ENCODE results near the gene UNC5C.

The UNC5C gene

DNA sequence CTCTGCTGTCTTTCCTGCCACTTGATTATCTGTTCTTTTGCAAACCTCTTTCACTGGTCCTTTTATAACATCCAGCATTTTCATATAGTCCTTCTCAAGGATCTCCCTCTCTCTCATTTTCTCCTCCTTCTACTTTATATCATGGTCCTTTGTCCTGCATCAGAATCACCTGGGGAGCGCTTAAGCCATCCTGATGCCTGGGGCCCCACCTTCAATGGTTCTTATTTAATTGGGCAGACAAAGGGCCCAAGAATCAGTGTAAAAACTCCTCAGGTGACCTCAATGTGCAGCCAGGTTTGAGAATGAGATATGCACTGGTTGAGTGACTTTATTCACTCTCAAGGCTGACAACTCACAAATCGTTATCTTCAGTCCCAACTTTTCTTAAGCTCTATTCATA, 283.9 kb downstream of the UNC5C start:
- in situ Hi-C loops (cut with HindIII; ENCODE audit: low pct_ligation_motif_present, low pct_unique_long_range_greater_than_20kb, low sequenced_read_pairs), result no loop called here

DNA sequence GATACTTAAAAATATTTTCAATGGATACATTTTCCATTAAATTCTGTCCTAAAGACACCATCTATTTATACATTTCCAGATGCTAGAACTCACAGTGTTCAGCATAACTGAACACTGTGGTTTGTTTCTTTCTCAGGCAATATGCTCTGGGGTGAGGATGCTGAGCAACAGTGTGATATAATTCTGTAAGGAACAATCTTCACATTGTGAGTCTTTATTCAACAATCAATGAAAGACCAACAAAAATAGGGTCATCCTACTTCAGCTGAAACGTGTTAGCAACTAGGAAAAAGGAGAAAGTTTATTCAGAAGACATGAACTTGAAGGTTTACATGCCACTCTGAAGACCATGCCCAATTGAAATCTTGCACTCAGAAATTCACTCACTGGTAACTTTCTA, 284.8 kb downstream of the UNC5C start:
- in situ Hi-C loops (cut with HindIII; ENCODE audit: low pct_ligation_motif_present, low pct_unique_long_range_greater_than_20kb, low sequenced_read_pairs), result no loop called here
- DNase-seq, result no peak

More for the DNA sequence above, 283.9 kb downstream of the UNC5C start:
- DNase-seq, result no peak

DNA sequence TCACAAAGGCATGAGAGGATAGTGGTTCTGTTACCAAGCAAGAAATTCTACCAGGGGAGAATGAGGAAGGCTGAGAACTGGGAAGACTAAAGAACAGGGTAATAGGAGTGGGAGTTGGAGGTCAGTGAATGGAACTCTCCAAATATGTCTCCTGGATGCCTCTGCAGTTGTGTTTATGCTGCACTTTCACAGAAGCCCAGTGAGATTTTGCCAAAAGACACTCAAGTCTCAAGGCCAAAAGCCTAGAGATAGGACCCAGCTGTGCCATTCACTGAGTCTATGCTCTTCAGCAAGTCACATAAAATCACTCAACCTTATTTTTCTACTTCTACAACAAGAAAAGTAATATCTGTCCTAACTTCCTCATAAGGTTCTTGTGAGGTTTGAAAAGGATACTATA, 285.4 kb downstream of the UNC5C start:
- in situ Hi-C loops (cut with HindIII; ENCODE audit: low pct_ligation_motif_present, low pct_unique_long_range_greater_than_20kb, low sequenced_read_pairs), result no loop called here
- no peak for DNase-seq

DNA sequence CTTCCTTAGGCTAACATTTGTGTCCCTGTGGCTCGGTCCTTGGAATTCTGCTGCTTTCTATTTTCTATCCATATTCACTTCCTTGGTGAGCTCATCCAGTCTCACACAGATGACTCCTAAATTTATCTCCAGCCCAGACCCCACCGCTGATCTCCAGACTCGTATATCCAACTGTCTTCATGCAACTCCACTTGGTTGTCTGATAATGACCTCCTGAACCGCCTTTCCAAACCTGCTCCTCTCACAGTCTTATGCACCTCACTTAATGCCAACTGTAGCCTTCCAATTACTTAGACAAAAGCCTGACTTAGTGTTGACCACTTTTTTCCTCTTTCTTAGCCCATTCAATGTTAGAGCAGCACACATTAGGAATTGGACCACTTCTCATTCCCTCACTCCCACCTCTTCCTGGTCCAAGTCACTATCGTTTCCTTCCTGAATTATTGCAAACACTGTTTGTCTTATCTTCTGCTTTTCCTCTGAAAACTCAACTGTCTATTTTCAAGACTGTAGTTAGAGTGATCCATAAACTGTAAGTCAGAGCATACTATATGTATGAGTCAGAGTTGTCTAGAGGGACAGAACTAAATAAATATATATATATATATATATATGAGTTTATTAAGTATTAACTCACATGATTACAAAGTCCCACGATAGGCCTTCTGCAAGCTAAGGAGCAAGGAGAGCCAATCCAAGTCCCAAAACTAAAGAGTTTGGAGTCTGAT, 292.5 kb downstream of the UNC5C start:
- DNase-seq, result no peak
- in situ Hi-C loops (cut with HindIII; ENCODE audit: low pct_ligation_motif_present, low pct_unique_long_range_greater_than_20kb, low sequenced_read_pairs), result no loop called here

DNA sequence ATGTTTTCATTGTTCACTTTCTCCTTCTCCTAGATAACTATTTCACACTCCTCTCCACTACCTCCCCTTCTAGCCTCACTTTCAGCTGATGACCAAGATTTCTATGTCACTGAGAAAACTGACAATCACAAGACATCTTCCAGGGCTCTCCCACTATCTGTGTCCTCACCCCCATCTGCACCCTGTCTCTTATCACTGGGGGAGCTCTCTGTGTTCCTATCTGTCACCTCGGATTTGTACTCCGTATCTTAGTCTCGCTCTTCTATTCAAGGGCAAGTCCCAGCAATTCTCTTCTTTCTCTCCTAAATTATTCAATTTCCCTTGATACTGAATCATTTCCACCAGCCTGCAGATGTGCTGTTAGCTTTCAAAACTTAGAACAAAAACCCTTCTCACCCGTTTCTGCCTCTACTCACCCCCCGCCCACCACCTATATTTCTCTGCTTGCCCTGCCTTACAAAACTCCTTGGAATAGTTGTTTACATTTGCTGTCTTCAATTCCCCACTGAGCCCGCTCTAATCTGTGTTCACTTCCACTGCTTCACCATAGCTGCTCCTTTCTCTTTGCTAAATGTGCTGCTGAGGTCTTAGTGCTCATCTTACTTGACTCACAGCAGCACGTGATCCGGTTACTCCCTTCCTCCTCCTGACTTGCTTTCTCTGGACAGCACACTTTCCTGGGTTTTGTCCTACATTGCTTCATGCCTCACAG, 293.2 kb downstream of the UNC5C start:
- in situ Hi-C loops (cut with HindIII; ENCODE audit: low pct_ligation_motif_present, low pct_unique_long_range_greater_than_20kb, low sequenced_read_pairs), result no loop called here
- no peak for DNase-seq

DNA sequence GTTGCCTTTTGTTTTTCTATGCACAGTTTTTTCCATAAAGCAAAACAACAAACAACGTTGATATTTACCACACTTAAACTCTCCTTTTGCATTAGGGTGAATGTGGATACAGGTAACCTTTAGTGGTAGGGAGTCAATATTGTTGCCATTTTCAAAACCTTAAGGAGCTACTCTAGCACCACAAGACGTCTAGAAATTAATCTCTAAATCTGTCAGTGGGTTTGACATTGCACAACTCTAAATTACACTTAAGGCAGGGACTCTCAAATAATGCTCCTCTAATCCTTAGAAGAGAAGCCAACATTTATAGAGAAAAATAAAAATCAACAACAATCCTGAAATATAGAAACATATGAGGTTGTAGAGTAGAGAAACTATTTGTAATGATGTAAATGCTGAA, 297.2 kb downstream of the UNC5C start:
- in situ Hi-C loops (cut with HindIII; ENCODE audit: low pct_ligation_motif_present, low pct_unique_long_range_greater_than_20kb, low sequenced_read_pairs), result no loop called here
- no peak for DNase-seq

DNA sequence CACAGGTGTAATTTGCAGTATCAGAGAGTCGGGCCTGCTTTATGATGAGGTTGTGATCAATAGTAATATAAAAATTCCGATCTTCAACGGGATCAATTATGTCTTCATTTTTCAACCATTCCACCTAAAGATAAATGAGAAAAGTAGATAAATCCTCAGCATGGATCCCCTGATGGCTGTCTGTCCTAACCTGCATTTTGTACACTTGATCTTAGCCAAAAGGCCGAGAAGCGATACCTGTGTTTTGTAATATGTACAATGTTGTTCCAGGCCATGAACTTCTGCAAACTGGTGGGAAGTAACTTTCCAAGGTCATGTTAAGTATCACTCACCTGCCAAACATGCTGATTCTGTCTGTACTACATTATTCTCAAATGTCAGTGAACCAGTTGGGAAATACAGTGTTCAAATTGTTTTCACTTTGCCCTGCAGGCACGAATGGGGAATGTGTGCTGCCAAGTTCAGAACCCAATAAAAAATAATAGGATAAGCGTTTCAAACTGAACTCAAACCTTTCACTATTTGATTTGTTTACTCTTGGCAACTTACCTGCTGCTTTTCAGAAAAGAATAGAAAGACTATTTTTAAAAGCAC, 298.1 kb downstream of the UNC5C start:
- DNase-seq, result no peak
- in situ Hi-C loops (cut with HindIII; ENCODE audit: low pct_ligation_motif_present, low pct_unique_long_range_greater_than_20kb, low sequenced_read_pairs), result no loop called here

DNA sequence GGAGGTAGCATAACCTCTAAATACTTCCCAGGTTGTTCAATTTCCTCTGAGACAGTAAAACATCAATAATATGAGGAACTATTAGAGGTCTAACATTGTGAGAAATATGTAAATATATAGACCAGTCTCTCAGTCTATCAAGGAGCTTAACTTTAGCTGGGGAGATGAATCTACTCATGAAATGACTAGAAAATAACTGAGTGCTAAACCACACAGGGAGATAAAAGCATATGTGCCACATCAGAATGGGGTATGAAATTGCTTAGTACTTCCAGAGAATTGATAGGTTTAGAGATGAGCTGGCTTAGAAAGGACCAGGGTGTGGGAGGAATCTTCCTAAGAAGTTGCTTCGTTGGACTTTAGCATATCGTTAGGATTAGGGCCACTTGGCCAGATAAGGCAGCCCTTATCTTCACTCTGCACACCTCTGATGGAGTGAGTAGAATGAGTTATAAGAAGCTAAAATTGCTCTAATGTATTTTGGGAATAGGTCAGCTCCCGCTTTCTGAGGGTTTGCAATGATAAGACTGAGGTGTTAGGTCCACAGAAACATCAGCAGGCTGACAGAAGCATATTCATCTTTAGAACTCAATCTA, 299.2 kb downstream of the UNC5C start:
- DNase-seq, result no peak
- in situ Hi-C loops (cut with HindIII; ENCODE audit: low pct_ligation_motif_present, low pct_unique_long_range_greater_than_20kb, low sequenced_read_pairs), result no loop called here

DNA sequence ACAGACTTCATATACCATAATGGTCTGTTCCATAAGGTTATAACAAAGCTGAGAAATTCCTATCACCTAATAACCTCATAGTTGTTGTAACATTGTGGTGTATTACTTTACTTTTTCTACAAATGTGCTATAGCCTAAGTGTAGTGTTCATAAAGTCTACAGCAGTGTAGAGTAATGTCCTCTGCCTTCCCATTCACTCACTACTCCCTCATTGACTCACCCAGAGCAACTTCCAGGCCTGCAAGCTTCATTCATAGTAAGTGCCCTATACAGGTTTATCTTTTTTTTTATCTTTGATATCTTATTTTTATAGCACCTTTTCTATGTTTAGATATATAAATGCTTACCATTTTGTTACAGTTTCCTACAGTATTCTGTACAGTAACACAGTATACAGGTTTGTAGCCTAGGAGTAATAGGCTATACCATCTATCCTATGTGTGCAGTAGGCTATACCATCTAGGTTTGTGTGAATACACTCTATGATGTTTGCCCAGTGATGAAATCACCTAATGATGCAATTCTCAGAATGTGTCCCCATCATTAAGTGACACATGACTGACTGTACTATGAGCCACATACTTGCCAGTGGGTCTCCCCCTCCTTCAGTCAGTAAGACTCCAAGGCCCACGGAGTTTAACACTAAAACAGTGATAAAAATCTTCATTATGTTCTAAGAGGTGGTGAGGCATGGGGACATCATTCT, 299.9 kb downstream of the UNC5C start:
- in situ Hi-C loops (cut with HindIII; ENCODE audit: low pct_ligation_motif_present, low pct_unique_long_range_greater_than_20kb, low sequenced_read_pairs), result no loop called here
- DNase-seq, result no peak

DNA sequence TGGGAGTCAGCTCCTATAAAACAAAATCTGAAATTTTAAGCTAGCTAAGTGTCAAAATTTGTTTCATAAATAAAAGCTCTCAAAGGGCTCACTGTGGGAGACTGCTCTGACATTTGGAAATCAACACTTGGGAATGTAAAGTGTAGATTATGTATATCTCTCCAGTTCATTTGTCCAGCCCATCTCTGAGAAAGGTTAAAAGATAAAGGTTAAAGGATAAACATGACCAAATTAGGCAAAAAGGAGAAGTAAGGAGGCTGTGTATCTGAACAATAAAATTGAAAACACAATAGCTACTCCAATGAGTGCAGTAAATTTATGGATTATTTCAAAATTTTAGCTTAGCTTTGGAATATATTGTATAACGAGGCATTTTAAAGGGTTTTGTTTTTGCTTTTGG, 304.9 kb downstream of the UNC5C start:
- in situ Hi-C loops (cut with HindIII; ENCODE audit: low pct_ligation_motif_present, low pct_unique_long_range_greater_than_20kb, low sequenced_read_pairs), result no loop called here

DNA sequence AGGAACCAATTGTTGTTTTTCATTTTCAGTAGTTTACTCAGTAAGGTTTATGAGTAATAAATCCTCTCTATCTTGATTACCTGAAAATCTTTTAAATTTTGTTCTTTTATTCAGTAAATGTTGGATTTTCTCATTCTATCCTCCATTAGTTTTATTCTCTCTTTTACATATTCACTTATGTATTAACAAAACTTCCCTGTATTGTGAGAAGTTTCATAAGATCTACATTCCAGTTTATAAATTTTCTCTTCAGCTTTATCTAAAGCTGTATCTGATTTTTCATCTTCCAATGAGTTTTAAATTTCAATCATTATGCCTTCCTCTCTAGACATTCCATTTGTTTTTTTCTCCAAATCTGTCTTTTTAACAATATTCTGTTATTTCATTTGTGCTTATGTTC, 310.2 kb downstream of the UNC5C start:
- in situ Hi-C loops (cut with HindIII; ENCODE audit: low pct_ligation_motif_present, low pct_unique_long_range_greater_than_20kb, low sequenced_read_pairs), result no loop called here
- DNase-seq, result no peak

More for the DNA sequence above, 304.9 kb downstream of the UNC5C start:
- DNase-seq, result no peak

DNA sequence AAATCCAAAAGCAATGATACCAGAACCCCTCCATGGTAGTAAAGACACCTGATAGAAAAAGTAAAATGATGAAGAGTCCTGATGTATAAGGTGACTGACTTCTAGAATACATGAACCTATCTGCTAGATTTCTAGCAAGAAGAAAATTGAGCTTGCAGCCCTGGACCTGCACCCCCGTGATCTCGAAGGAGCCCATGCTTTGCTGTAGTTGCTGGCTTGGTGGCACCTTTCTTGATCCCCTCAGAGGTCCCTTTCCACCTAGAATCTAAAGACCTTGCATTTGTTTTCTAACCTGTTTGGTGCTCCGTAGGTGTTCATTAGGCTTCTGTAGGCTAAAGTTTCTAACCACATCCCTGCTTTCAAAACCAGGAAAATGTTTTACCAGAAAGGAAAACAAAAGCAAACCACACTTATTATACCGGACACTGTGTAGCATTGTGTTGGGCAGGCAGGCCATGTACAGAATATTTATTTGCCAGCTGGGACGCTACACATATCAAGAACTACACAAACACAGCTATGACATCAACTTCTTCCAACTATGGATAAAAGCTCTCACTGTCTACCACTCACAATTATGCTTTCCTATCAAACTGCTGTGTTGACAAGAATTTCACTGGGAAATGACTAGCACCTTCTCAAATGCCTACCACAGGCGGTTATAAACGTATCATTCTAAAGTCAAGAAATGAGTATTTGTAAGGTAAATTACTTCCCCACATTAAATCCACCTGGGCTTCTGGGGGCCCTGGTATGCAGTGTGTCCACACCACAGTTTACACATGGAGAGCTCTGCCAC, 316.2 kb downstream of the UNC5C start:
- DNase-seq, result no peak
- in situ Hi-C loops (cut with HindIII; ENCODE audit: low pct_ligation_motif_present, low pct_unique_long_range_greater_than_20kb, low sequenced_read_pairs), result no loop called here

DNA sequence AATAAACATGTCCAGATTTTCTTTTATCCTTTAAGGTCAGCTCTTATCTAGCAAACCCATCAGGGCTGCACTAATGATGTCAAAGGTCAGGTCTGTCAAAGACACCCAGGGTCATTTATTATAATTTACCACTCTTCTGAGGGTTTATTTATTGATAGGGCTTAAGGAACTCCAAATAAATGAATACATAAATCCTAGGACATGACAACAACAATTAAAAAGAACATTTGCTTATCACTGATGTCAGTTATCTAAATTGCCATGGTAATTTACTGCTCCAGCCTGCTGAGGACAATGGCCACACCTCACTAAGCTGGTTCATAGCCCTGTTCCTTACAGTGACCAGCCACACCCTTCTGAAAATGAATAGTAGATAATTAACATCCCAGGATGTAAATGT, 317.1 kb downstream of the UNC5C start:
- DNase-seq, result no peak
- in situ Hi-C loops (cut with HindIII; ENCODE audit: low pct_ligation_motif_present, low pct_unique_long_range_greater_than_20kb, low sequenced_read_pairs), result no loop called here

DNA sequence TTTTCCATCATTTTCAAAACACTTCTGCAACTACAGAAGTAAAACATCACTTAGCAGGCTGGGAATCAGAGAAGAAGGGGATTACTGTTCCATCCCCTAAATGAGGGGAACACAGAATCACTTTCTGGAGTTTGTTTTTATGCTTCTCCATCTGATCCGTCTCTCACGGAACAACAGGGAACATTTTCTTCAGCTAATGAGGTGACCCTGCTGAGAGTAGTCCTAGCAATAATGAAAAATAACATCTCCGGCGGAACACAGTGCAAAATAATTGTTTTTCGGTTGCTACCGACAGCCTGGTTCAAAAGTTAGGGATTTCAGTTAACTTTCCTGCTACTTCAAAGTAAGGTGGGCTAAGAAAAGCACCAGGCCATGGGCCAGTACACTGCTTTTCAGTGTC, 322.9 kb downstream of the UNC5C start:
- in situ Hi-C loops (cut with HindIII; ENCODE audit: low pct_ligation_motif_present, low pct_unique_long_range_greater_than_20kb, low sequenced_read_pairs), result no loop called here
- no peak for DNase-seq

DNA sequence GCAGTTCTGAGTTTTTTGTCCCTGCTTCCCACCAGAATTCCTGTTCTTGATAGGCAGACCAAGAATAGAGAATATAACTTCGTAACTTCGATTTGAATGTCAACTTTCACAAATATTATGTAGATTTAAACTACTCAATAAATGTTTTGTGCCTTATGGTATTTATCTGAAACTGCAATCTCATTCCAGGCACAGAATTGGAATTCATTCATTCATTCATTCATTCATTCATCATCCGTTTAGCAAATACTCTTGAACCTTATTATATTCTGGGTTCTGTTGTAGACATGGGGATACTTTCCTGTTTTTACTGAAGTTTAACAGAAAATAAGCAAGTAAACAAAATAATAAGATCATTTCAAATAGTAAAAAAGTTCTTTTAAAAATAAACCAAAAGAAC, 324.4 kb downstream of the UNC5C start:
- no peak for DNase-seq
- in situ Hi-C loops (cut with HindIII; ENCODE audit: low pct_ligation_motif_present, low pct_unique_long_range_greater_than_20kb, low sequenced_read_pairs), result no loop called here

DNA sequence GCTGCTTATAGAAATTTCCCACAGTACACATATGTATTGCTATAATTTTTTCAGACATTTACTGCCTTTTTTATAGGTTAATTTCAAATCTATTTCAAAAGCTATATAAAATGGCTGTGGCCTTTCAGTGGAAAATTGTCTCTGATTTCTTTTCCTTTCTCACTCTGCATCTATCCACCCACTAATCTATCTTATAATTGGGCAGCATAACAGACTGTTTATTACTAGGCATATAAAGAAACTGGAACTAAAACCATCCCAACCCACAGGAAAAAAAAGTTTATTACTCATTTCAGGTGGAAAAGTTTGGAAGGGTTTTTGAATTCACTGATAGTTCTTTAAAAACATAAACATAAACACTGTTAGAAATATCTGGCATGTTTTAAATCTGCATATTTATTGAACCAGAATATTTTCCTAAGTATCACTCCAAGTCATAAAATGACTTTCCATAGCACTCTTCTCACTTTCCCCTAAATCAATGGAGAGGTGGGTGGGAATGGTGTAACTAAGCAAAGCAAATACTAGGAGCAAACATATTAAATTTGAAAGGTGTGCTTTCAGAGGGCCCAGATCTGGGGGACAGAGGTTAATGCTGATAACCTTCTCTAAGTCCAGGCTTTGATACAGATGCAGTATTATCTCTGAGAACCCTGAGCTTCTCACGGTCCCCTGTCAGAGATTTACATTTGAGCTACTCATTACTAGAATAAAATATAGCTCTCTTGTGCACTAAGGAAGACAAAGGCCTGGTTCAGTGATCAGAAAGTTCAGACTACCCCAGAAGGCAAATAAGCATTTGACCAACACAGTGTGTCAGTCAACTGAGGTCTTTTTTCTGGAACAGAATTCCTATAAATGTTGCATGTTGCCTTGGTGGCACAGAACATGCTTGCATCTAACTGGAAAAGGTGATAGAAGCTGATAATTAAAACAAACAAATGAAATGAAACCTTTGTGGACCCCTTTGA, 328.3 kb downstream of the UNC5C start:
- DNase-seq, result no peak
- in situ Hi-C loops (cut with HindIII; ENCODE audit: low pct_ligation_motif_present, low pct_unique_long_range_greater_than_20kb, low sequenced_read_pairs), result no loop called here

DNA sequence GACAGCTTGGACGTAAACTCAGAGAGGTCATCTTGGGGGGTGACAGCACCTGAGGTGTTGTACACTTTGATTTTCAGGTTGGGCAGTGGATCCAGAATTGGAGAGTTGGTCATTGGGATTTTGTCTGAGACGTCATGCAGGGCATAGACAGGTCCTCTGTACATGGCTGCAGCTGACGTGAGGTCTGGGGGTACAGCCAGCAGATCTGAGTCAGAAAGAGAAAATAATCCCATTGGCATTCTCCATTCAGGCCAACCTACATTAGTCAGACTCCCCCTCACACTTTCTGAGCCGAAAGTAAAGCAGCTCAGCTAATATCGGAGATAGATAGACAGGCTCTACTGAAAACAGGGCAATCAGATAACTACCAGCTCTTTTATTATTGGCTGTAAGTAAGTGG, 329.7 kb downstream of the UNC5C start:
- no peak for DNase-seq
- in situ Hi-C loops (cut with HindIII; ENCODE audit: low pct_ligation_motif_present, low pct_unique_long_range_greater_than_20kb, low sequenced_read_pairs), result no loop called here

Measured in ACHN (cell line).